ENCODE data around the gene TMC3. TPM values are rescaled to one million over a fixed set of nuclear protein-coding genes. Genes with fewer than 3 reads are reported as not detected.
"Not testable (repeated sequence)": the region's sequence is repeated elsewhere in the genome, so short reads cannot be mapped to it uniquely, and the experiment has no call there.

Gene TMC3
- total RNA-seq, 4 donors from 2014 or later = 0.16 to 0.81 (median 0.36) TPM

DNA sequence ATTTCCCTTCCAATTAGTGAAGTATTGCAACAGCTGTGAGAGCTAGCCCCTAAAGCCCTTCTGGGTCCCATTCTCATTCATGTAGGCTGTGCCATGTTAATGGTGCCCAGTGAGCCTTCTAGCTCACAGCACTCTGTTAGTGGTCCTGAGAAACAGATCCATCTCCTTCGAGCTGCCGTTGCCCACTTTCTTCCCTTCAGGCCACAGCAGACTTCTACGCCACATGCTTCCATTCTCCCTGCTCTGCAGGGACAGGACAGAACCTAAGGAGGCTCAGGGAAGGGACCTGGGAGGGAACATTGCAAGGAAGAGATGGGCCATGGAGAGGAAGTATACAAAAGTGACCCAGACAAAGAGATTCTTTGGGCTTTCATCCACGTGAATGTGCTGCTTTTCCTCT lies 38.4 kb downstream of the TMC3 start:
- 91 to 96% methylated on average over 2 to 4 of the region's 4 CpGs for WGBS, 2 donors (ENCODE audit: low coverage in 1 of 2)
- TF ChIP-seq EP300 (IDR thresholded peaks at IDR 0.05) (no peak), CTCF (IDR thresholded peaks at IDR 0.05) (no peak), POLR2AphosphoS5 (IDR thresholded peaks at IDR 0.05) (no peak), POLR2A (IDR thresholded peaks at IDR 0.05) (no peak)
- Histone ChIP-seq H3K27me3 (no peaks in the 10 kb centered on the region), H3K27ac (no peak overlapping the region), H3K4me1 (peaks cover 0 to 23% (median 11%) of the 10 kb centered on the region in 3 donors), H3K4me3 (no peak overlapping the region), H3K36me3 (no peaks in the 10 kb centered on the region), H3K9me3 (no peaks in the 10 kb centered on the region)
- ATAC-seq = no peak

DNA sequence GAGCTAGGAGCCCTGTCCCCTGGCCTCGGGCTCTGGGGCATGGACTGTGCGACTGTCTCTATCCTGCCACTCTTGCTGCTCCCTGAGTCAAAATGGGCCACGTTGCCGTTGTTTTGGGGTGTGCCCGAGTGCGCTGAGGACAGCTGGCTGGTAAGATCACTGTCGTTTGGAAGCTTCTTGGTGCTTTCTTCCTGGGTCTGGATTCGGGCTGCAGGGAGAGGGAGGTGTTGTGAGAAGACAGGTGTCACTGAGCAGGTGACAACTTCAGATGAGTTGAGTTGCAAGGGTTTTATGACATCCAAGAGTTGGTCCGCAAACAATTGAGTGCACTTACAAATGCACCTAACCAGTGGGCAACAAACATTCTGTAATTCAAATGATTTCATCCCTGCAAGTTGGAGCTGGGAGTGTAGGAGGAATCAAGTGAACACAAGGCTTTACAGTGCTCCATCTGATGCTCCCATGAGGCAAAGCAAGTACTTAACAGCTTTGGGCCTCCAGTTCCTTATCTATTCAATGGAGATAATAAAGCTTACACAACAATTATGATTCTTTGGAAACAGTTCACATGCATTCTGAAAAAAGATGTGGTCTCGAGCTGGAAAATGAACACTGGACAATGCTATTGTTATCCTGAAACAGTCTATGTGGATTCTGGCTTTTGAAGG lies 39.1 kb downstream of the TMC3 start:
- Histone ChIP-seq H3K4me3 (no peak overlapping the region), H3K27me3 (no peaks in the 10 kb centered on the region), H3K27ac (no peak overlapping the region), H3K36me3 (no peaks in the 10 kb centered on the region), H3K4me1 (peaks cover 0 to 23% (median 11%) of the 10 kb centered on the region in 3 donors), H3K9me3 (no peaks in the 10 kb centered on the region)
- TF ChIP-seq CTCF (IDR thresholded peaks at IDR 0.05) = no peak
- TF ChIP-seq EP300 (IDR thresholded peaks at IDR 0.05) = no peak
- no peak for TF ChIP-seq POLR2AphosphoS5 (IDR thresholded peaks at IDR 0.05)
- no peak for TF ChIP-seq POLR2A (IDR thresholded peaks at IDR 0.05)
- ATAC-seq = no peak
- 98 to 100% methylated on average over 1 to 8 of the region's 10 CpGs for WGBS, 2 donors (ENCODE audit: low coverage in 1 of 2)

- no peaks in the 10 kb centered on the region for H3K9me3 ChIP-seq
- TF ChIP-seq EP300 (IDR thresholded peaks at IDR 0.05) (no peak), CTCF (IDR thresholded peaks at IDR 0.05) (no peak), POLR2AphosphoS5 (IDR thresholded peaks at IDR 0.05) (no peak), POLR2A (IDR thresholded peaks at IDR 0.05) (no peak)
- peaks cover 0 to 14% (median 5%) of the 10 kb centered on the region in 3 donors for H3K4me1 ChIP-seq
- no peak overlapping the region for H3K27ac ChIP-seq
- ATAC-seq = no peak
- no peak overlapping the region for H3K4me3 ChIP-seq
- WGBS, 2 donors (ENCODE audit: low coverage in 1 of 2) = 50 to 94% methylated on average over 1 to 2 of the region's 3 CpGs
- no peaks in the 10 kb centered on the region for H3K27me3 ChIP-seq
- no peaks in the 10 kb centered on the region for H3K36me3 ChIP-seq
Measured at GRCh38 chr15:81333363-81333762, 40.6 kb downstream of the TMC3 start.

DNA sequence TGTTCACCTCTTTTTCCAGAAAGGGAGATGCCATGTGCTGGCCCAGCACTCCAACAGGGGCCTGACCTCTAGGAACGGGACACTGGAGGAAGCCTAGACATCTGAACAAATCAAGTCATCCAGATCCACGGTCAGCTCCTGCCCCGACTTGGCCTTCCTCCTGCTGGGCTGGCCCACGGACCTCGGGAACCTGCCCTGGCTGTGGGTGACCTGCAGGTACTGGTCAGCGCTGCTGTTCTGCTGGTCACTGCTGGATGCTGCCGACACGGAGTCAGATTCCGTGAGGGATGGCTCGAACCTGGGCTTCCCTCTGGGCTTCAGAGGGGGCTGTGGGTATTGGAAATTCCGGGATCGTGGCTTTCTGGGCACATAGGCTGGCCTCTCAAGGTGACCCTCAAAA lies 41.7 kb downstream of the TMC3 start:
- TF ChIP-seq POLR2A (IDR thresholded peaks at IDR 0.05) (no peak), EP300 (IDR thresholded peaks at IDR 0.05) (no peak), POLR2AphosphoS5 (IDR thresholded peaks at IDR 0.05) (no peak), CTCF (IDR thresholded peaks at IDR 0.05) (no peak)
- no CpG with 5 or more reads among the region's 12 CpGs for WGBS, 2 donors (ENCODE audit: low coverage in 1 of 2)
- ATAC-seq = no peak
- no peak overlapping the region for H3K4me3 ChIP-seq
- H3K27ac ChIP-seq = no peak overlapping the region
- H3K27me3 ChIP-seq = no peaks in the 10 kb centered on the region
- no peaks in the 10 kb centered on the region for H3K36me3 ChIP-seq
- H3K9me3 ChIP-seq = no peaks in the 10 kb centered on the region
- H3K4me1 ChIP-seq = peaks cover 0 to 4% (median 3%) of the 10 kb centered on the region in 3 donors

- H3K36me3 ChIP-seq = no peaks in the 10 kb centered on the region
- H3K27me3 ChIP-seq = no peaks in the 10 kb centered on the region
- no peaks in the 10 kb centered on the region for H3K9me3 ChIP-seq
- no peaks in the 10 kb centered on the region for H3K4me1 ChIP-seq
- no peak overlapping the region for H3K4me3 ChIP-seq
- TF ChIP-seq POLR2A (IDR thresholded peaks at IDR 0.05) = peak in 1 of 2 donors; percentile 7
- no peak for TF ChIP-seq CTCF (IDR thresholded peaks at IDR 0.05)
- TF ChIP-seq POLR2AphosphoS5 (IDR thresholded peaks at IDR 0.05) = no peak
- no peak for TF ChIP-seq EP300 (IDR thresholded peaks at IDR 0.05)
- no peak for ATAC-seq
- no peak overlapping the region for H3K27ac ChIP-seq
- WGBS, 2 donors (ENCODE audit: low coverage in 1 of 2) = 85 to 98% methylated on average over 13 to 14 of the region's 15 CpGs
Measured at GRCh38 chr15:81331600-81331999, 42.4 kb downstream of the TMC3 start.

DNA sequence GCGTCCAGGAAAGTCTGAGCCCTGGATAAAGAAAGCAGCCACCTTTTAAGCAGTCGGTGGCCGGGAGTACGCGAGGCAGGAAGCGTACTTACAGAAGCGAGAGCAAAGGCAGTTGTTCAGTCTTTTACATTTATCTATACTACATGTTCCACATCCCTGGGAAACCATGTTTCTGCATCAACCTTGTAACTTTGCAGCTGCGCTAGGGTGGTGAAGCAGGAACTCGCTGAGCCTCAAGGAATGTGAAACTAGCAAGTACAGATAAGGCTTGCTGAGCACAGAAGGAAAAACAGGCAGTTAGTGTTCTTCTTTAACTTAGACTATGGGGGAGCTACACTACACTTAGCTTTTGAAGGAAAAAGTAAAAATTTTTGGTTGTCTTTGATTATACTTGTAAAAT lies 42.9 kb downstream of the TMC3 start:
- H3K4me1 ChIP-seq, H3K27ac ChIP-seq, H3K27me3 ChIP-seq, H3K36me3 ChIP-seq, H3K4me3 ChIP-seq, ATAC-seq, H3K9me3 ChIP-seq: not testable (repeated sequence)
- WGBS, 2 donors (ENCODE audit: low coverage in 1 of 2) = 63 to 78% methylated on average over 3 to 9 of the region's 9 CpGs
